ENCODE measurements around the gene NOP53. TPM values are rescaled to one million over a fixed set of nuclear protein-coding genes. Genes with fewer than 3 reads are reported as not detected.
"Not testable (repeated sequence)": the region's sequence is repeated elsewhere in the genome, so short reads cannot be mapped to it uniquely, and the experiment has no call there.

Gene NOP53
- polyA plus RNA-seq, 6 donors from 2014 or later = 128 to 360 (median 285) TPM

DNA sequence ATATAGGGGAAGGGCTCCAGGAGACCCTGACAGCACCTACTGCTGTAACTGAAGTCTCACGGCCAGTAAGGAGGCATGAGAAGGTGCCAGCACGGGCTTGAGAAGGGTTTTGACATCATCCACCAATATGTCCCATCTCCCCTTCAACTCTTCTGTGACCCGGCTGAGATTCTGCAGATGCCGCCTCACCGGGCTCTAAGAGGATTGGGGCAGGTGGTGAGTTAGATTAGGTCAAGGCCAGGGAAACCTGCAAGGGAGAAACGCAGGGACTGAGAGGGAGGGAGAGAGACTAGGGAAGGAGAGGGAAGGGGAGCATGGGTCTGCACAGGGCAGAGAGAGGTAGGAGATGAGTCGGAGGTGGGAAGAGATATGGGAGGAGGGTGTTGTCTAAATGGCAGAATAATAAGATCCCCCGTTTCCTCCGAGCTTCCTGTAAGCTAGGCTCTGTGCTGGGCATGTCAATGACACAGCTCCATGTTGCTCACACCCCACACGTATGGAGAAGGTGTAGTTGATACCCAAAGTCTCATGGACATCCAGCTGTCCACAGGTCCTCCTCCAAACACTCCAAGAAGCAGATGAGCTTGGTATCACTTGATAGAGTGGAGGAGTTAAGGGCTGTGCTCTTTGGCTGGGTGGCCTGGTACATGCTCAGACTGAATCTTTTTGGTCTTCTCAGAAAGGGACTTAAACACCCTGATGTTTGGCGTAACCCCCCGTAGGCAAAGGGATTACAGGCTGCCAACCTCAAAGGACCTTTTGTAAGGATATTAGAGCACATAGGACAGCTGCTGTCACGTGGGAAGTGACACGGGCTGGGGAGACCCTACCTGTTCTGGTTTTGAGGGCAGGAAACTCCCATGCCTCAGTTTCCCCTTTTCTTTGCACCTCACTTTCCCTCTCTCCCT is 52.9 kb downstream of the NOP53 start:
- DNase-seq (no peak), ATAC-seq (ENCODE audit: low read depth in 2 of 2) (no peak)
- Mint-ChIP-seq H3K27me3 (peaks cover 5 to 22% (median 8%) of the 10 kb centered on the region in 3 donors), H3K9me3 (peaks cover 0 to 11% (median 8%) of the 10 kb centered on the region in 7 donors), H3K36me3 (peaks cover 0 to 14% of the 10 kb centered on the region in 2 donors), H3K27ac (no peak overlapping the region), H3K4me3 (peak overlapping the region in 1 of 8 donors; percentile 47), H3K4me1 (no peaks in the 10 kb centered on the region)

DNA sequence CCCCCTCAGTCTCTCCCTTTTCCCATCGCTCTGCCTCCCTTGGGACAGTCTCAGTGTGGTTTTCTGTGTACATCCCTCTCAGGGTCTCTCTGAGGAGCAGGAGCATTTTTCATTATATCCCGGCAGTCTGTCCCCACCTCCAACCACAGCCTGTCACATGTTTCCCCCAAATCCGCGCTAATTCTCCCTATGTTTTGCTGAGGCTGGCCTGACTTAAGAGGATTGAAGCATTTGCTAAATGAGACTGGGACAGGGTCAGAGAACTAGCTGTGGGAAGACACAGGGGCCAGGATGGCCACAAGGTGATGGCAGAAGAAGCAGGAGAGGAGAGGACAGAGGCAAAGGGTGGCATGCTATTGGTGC is 53.5 kb downstream of the NOP53 start:
- Mint-ChIP-seq H3K4me1 (no peaks in the 10 kb centered on the region), H3K27me3 (peaks cover 5 to 22% (median 8%) of the 10 kb centered on the region in 3 donors), H3K27ac (no peak overlapping the region), H3K4me3 (no peak overlapping the region), H3K36me3 (peaks cover 0 to 14% of the 10 kb centered on the region in 2 donors), H3K9me3 (peaks cover 0 to 11% (median 8%) of the 10 kb centered on the region in 7 donors)
- ATAC-seq (ENCODE audit: low read depth in 2 of 2) = no peak
- no peak for DNase-seq

DNA sequence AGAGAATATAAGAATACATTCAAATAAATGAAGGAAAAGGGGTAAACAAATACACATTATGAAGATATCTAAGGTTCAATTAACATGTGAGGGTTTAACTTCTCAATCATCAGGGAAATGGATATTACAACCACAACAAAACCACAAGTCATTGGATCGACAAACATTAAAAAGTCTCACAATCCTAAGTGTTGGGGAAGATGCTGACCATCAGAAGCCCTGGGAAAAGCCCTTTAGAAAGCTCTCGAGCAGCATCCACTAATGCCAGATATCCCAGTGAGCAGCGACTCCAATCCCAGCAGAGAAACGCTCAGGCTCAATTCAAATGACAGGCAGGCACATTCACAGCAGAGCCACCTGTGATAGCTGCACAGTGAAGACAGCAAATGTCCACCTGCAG is 55.9 kb downstream of the NOP53 start:
- Mint-ChIP-seq H3K4me3 (no peak overlapping the region), H3K27ac (no peak overlapping the region), H3K27me3 (peaks cover 6 to 16% (median 9%) of the 10 kb centered on the region in 3 donors), H3K4me1 (no peaks in the 10 kb centered on the region), H3K9me3 (peaks cover 0 to 11% (median 8%) of the 10 kb centered on the region in 7 donors), H3K36me3 (peaks cover 0 to 14% of the 10 kb centered on the region in 2 donors)
- ATAC-seq (ENCODE audit: low read depth in 2 of 2) = no peak
- DNase-seq = no peak

DNA sequence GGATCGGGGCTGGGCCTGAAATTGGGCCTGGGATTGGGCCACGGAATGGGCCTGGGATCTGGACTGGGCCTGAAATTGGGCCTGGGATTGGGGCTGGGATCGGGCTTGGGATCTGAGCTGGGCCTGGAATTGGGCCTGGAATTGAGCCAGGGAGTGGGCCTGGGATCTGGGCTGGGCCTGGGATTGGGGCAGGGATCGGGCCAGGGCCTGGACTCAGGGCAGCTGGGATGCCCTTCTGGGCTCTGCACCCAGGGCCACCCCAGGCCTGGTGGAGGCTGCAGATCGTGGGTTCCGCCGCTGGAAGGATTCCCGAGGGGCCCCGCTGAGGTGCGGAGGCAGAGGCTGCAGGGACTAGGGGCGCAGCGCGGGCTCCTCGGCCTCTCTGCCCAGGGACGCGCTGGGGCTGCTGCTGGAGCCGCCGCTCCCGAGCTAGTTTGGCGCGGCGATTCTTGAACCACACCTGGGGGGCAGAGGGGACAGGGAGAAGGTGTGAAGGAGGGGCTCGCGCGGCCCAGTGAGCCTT is 57.2 kb downstream of the NOP53 start:
- DNase-seq = no peak
- peaks cover 0 to 11% (median 8%) of the 10 kb centered on the region in 7 donors for H3K9me3 Mint-ChIP-seq
- no peak for ATAC-seq (ENCODE audit: low read depth in 2 of 2)
- H3K27me3 Mint-ChIP-seq = peaks cover 6 to 20% (median 15%) of the 10 kb centered on the region in 3 donors
- H3K36me3 Mint-ChIP-seq = peaks cover 0 to 14% of the 10 kb centered on the region in 2 donors
- H3K4me3 Mint-ChIP-seq = no peak overlapping the region
- no peaks in the 10 kb centered on the region for H3K4me1 Mint-ChIP-seq
- H3K27ac Mint-ChIP-seq = peak overlapping the region in 1 of 6 donors; percentile 86

- H3K4me1 Mint-ChIP-seq; DNase-seq; H3K4me3 Mint-ChIP-seq; ATAC-seq (ENCODE audit: low read depth in 2 of 2); H3K27ac Mint-ChIP-seq: not testable (repeated sequence)
- Mint-ChIP-seq H3K36me3 (peaks cover 0 to 14% of the 10 kb centered on the region in 2 donors), H3K9me3 (peaks cover 0 to 11% (median 8%) of the 10 kb centered on the region in 7 donors), H3K27me3 (peaks cover 6 to 15% (median 14%) of the 10 kb centered on the region in 3 donors)
These were observed 57.8 kb downstream of the NOP53 start for GRCh38 chr19:47803148-47803547.

GRCh38 chr19:47803671-47804070 is 58.3 kb downstream of the NOP53 start:
- H3K4me3 Mint-ChIP-seq; DNase-seq; ATAC-seq (ENCODE audit: low read depth in 2 of 2); H3K4me1 Mint-ChIP-seq; H3K27ac Mint-ChIP-seq: not testable (repeated sequence)
- Mint-ChIP-seq H3K27me3 (peaks cover 8 to 14% (median 12%) of the 10 kb centered on the region in 3 donors), H3K36me3 (peaks cover 0 to 14% of the 10 kb centered on the region in 2 donors), H3K9me3 (peaks cover 0 to 11% (median 8%) of the 10 kb centered on the region in 7 donors)

- not testable (repeated sequence) for DNase-seq; H3K27me3 Mint-ChIP-seq; ATAC-seq (ENCODE audit: low read depth in 2 of 2); H3K4me3 Mint-ChIP-seq; H3K9me3 Mint-ChIP-seq; H3K4me1 Mint-ChIP-seq
- peaks cover 0 to 14% of the 10 kb centered on the region in 2 donors for H3K36me3 Mint-ChIP-seq
- peak within 1 kb of the TSS in 1 of 6 donors; percentile 6 for H3K27ac Mint-ChIP-seq
These were observed 59.1 kb downstream of the NOP53 start, which contains the start of gene TPRX1 for GRCh38 chr19:47804451-47804850. Gene TPRX1, minus strand, starts transcription at chr19:47804551. Its CDS starts 12 bp downstream, at chr19:47804539.

GRCh38 chr19:47805313-47805712 is 60.0 kb downstream of the NOP53 start:
- H3K27ac Mint-ChIP-seq = no peak overlapping the region
- peaks cover 8 to 12% (median 10%) of the 10 kb centered on the region in 3 donors for H3K27me3 Mint-ChIP-seq
- no peak for ATAC-seq (ENCODE audit: low read depth in 2 of 2)
- no peak overlapping the region for H3K4me3 Mint-ChIP-seq
- no peaks in the 10 kb centered on the region for H3K4me1 Mint-ChIP-seq
- peaks cover 0 to 14% of the 10 kb centered on the region in 2 donors for H3K36me3 Mint-ChIP-seq
- no peak for DNase-seq
- peaks cover 0 to 8% (median 7%) of the 10 kb centered on the region in 7 donors for H3K9me3 Mint-ChIP-seq

DNA sequence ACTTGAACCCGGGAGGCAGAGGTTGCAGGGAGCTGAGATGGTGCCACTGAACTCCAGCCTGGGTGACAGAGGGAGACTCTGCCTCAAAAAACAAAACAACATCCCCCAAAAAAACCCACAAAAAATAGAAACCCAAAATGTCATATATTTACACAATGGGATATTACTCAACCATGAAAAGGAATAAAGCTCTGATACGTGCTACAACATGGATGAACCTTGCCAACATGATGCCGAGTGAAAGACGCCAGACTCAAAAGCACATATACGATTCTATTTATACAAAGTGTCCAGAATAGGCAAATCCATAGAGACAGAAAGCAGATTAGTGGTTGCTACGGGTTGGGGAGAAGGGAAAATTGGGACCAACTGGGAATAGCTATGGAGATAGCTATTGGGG is 61.1 kb downstream of the NOP53 start:
- ATAC-seq (ENCODE audit: low read depth in 2 of 2) (no peak), DNase-seq (no peak)
- Mint-ChIP-seq H3K27ac (no peak overlapping the region), H3K9me3 (peaks cover 0 to 2% (median under 1%) of the 10 kb centered on the region in 7 donors), H3K4me1 (no peaks in the 10 kb centered on the region), H3K36me3 (peaks cover 0 to 6% of the 10 kb centered on the region in 2 donors), H3K27me3 (peaks cover 10 to 15% (median 12%) of the 10 kb centered on the region in 3 donors), H3K4me3 (peak overlapping the region in 1 of 8 donors; percentile 59)

Other genes starting within 250 kb of the NOP53 start
- 100 to 1,000 TPM in 1 of 6 donors, 10 to 100 TPM in 5; 68.5 to 111 (median 78.4) TPM for gene NAPA, start 230.5 kb upstream of the NOP53 start, polyA plus RNA-seq (ENCODE audit: low read depth in 6 of 6)
- not detected for gene ZNF541, start 172.4 kb upstream of the NOP53 start, polyA plus RNA-seq (ENCODE audit: low read depth in 6 of 6)
- 1 to 10 TPM in 1 of 6 donors, under 1 TPM in 4, not detected in 1; 0.37 to 1.5 (median 0.83) TPM for gene BICRA, start 136.4 kb upstream of the NOP53 start, polyA plus RNA-seq (ENCODE audit: low read depth in 6 of 6)
- gene EHD2, start 32.1 kb upstream of the NOP53 start, polyA plus RNA-seq (ENCODE audit: low read depth in 6 of 6) = not detected
- gene SELENOW, start 33.2 kb downstream of the NOP53 start, polyA plus RNA-seq (ENCODE audit: low read depth in 6 of 6) = 100 to 1,000 TPM in 3 of 6 donors, 10 to 100 TPM in 3; 68.2 to 131 (median 102) TPM
- not detected for gene TPRX1, start 59.0 kb downstream of the NOP53 start, polyA plus RNA-seq (ENCODE audit: low read depth in 6 of 6)
- not detected for gene CRX, start 76.4 kb downstream of the NOP53 start, polyA plus RNA-seq (ENCODE audit: low read depth in 6 of 6)
- gene TPRX2, start 113.7 kb downstream of the NOP53 start, polyA plus RNA-seq (ENCODE audit: low read depth in 6 of 6) = not detected
- gene SULT2A1, start 140.8 kb downstream of the NOP53 start, polyA plus RNA-seq (ENCODE audit: low read depth in 6 of 6) = not detected
- gene BSPH1, start 246.6 kb downstream of the NOP53 start, polyA plus RNA-seq (ENCODE audit: low read depth in 6 of 6) = not detected
- not detected for gene ELSPBP1, start 249.1 kb downstream of the NOP53 start, polyA plus RNA-seq (ENCODE audit: low read depth in 6 of 6)

Data from naive B cell (primary cell).